Neural crest cell (in vitro differentiated cells): ENCODE measurements around the gene BNIP1. TPM values are rescaled to one million over a fixed set of nuclear protein-coding genes. Genes with fewer than 3 reads are reported as not detected.
"Not testable (repeated sequence)": the region's sequence is repeated elsewhere in the genome, so short reads cannot be mapped to it uniquely, and the experiment has no call there.

ENCODE experiments used
- DNase-seq: peaks from one replicate; pipeline ENCODE4 v3.0.0; 2021; ENCODE audit warnings: low read depth, mixed read lengths, low spot score
- H3K27ac Mint-ChIP-seq: one replicate; pipeline ENCODE4 v1.8.0; 2021; ENCODE audit warnings: mild to moderate bottlenecking, mixed read lengths; ENCODE audit not compliant: unreplicated experiment
- H3K27me3 Mint-ChIP-seq: 2 replicates; pipeline ENCODE4 v1.8.0; 2021; ENCODE audit warnings: low read depth, mild to moderate bottlenecking, mixed read lengths
- H3K36me3 Mint-ChIP-seq: 2 replicates; pipeline ENCODE4 v1.8.0; 2021; ENCODE audit warnings: low read depth, mild to moderate bottlenecking, mixed read lengths
- H3K4me1 Mint-ChIP-seq: 2 replicates; pipeline ENCODE4 v1.8.0; 2021; ENCODE audit warnings: mixed read lengths
- H3K4me3 Mint-ChIP-seq: one replicate; pipeline ENCODE4 v1.8.0; 2021; ENCODE audit warnings: mild to moderate bottlenecking, mixed read lengths
- H3K9me3 Mint-ChIP-seq: 2 replicates; pipeline ENCODE4 v1.8.0; 2021; ENCODE audit warnings: mixed read lengths
- CTCF ChIP-seq: fragments of 200-600 bp; sonication (generic); conservative IDR thresholded peaks from 2 replicates; pipeline ENCODE4 v1.5.0; 2021; ENCODE audit warnings: antibody characterized with exemption, mild to moderate bottlenecking
- total RNA-seq: library from RNA; stranded (reverse); gene quantifications from 2 replicates; pipeline ENCODE4 v1.2.1, GENCODE V29; 2021

BNIP1 gene
- total RNA-seq, 1 donor from 2014 or later = 14.6 TPM

GRCh38 chr5:173108914-173109313 is 35.4 kb upstream of the BNIP1 start:
- H3K9me3 Mint-ChIP-seq = no peaks in the 10 kb centered on the region
- no peak overlapping the region for H3K27ac Mint-ChIP-seq
- no peaks in the 10 kb centered on the region for H3K27me3 Mint-ChIP-seq
- peaks cover under 1% of the 10 kb centered on the region for H3K4me1 Mint-ChIP-seq
- TF ChIP-seq CTCF = no peak
- H3K4me3 Mint-ChIP-seq = no peak overlapping the region
- no peaks in the 10 kb centered on the region for H3K36me3 Mint-ChIP-seq
- DNase-seq = no peak

- Mint-ChIP-seq H3K4me3 (no peak overlapping the region), H3K4me1 (no peaks in the 10 kb centered on the region), H3K9me3 (peaks cover 1% of the 10 kb centered on the region), H3K36me3 (no peaks in the 10 kb centered on the region), H3K27ac (no peak overlapping the region), H3K27me3 (no peaks in the 10 kb centered on the region)
- TF ChIP-seq CTCF = no peak
- DNase-seq = no peak
These were observed 29.8 kb upstream of the BNIP1 start for GRCh38 chr5:173114536-173114935.

- no peak for TF ChIP-seq CTCF
- DNase-seq = no peak
- Mint-ChIP-seq H3K36me3 (no peaks in the 10 kb centered on the region), H3K27ac (no peak overlapping the region), H3K4me1 (no peaks in the 10 kb centered on the region), H3K27me3 (no peaks in the 10 kb centered on the region), H3K9me3 (peaks cover 2% of the 10 kb centered on the region), H3K4me3 (no peak overlapping the region)
These were observed 24.6 kb upstream of the BNIP1 start for GRCh38 chr5:173119719-173120118.

GRCh38 chr5:173123416-173123815 is 20.9 kb upstream of the BNIP1 start:
- Mint-ChIP-seq H3K27me3 (no peaks in the 10 kb centered on the region), H3K9me3 (peaks cover 2% of the 10 kb centered on the region), H3K36me3 (no peaks in the 10 kb centered on the region), H3K4me1 (no peaks in the 10 kb centered on the region), H3K27ac (no peak overlapping the region), H3K4me3 (no peak overlapping the region)
- TF ChIP-seq CTCF = no peak
- no peak for DNase-seq

GRCh38 chr5:173132166-173132565 is 12.2 kb upstream of the BNIP1 start:
- not testable (repeated sequence) for DNase-seq, H3K4me3 Mint-ChIP-seq, H3K4me1 Mint-ChIP-seq, H3K36me3 Mint-ChIP-seq, H3K9me3 Mint-ChIP-seq, H3K27me3 Mint-ChIP-seq, H3K27ac Mint-ChIP-seq

- no peaks in the 10 kb centered on the region for H3K36me3 Mint-ChIP-seq
- no peak overlapping the region for H3K4me3 Mint-ChIP-seq
- no peaks in the 10 kb centered on the region for H3K9me3 Mint-ChIP-seq
- TF ChIP-seq CTCF = no peak
- no peak for DNase-seq
- H3K27me3 Mint-ChIP-seq = peaks cover 3% of the 10 kb centered on the region
- H3K4me1 Mint-ChIP-seq = no peaks in the 10 kb centered on the region
- H3K27ac Mint-ChIP-seq = no peak overlapping the region
These were observed 5.6 kb upstream of the BNIP1 start for GRCh38 chr5:173138707-173139106.
